NCI-H2227 treated with DMSO at 0.1 percent for 48 hours (cell line): Measurements from ENCODE around the gene ZNF789.
A peak's percentile ranks its signal among the peaks of the same experiment; 100 is the strongest.
"Not testable (repeated sequence)": the region's sequence is repeated elsewhere in the genome, so short reads cannot be mapped to it uniquely, and the experiment has no call there.

Experiments
- DNase-seq: peaks from one replicate; lab custom pipeline; 2025; lab: John Stamatoyannopoulos, UW

Gene ZNF789

DNA sequence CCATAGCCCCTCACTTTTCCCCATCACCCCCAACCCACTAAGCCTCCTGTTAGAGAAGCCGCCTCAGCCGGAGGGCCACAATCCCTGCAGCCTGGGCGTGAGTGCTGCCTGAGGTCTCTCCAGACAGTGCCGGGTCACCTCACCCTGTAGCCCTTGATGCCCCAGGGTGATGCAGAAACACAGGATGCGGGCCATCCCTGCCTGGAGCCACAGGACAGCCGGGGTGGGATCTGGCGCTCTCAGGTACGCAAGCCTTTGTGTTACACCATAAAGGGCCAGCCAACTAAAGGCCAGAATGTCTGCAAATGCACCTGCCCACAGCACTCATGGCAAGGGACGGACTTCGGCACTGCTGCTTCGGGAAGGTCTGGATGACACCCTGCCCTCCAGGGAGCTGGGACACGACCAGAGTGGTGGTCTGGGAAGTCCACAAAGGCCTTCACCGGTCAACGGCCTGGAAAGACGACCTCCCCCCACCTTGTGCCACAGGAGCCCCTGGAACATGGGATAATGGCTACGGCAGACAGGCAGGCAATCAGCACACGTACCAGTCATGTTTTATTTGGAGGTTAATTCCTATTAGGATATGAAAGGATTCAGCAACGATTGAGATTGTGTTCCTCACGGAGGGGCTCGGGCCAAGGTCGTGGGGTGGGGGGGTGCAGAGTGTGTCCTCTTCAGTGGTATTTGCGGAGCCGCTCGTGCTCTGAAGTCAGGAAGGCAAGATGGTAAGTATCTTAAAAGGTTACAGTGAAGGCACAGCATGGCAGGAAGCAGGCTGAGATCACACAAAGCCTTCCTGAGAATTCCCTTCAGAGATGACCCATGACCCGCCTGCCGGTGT lies 14.8 kb upstream of the ZNF789 start:
- no peak for DNase-seq

DNA sequence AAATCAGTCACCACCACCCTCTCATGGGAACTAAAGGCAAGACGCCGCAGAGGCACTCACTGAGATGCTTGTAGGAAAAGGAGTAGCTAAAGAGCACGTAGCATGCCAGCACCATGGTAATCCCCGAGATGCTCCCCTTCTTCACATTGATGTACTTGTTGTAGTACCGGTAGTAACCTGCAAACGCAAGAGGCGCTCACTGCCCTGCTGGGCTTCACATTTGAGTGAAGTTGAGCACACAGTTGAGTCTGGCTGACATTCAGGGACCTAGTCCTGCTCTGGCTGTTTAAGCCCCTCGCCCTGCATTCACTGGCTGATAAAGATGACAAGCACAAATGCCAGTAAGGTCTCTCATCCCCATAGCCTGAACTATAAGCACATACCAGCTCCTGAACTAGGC lies 13.6 kb upstream of the ZNF789 start:
- DNase-seq = no peak

DNA sequence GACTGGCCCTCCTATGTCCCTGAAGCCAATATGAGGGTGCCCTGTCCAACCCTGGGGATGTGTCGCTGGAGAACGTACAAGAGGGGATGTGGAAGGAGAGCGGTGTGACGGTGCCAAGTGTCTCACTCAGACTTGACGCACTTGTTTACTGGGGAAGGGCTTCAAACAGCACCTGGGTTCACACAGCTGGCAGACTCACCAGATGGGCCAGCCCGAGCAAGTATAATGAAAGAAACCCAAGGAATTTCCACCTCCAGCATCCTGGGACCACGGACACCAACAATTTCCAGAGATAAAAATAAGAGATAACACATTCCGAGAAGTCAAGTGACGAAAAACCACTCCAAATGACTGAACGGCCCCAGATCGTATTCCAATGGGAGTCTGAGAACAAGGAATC lies 12.0 kb upstream of the ZNF789 start:
- no peak for DNase-seq

DNA sequence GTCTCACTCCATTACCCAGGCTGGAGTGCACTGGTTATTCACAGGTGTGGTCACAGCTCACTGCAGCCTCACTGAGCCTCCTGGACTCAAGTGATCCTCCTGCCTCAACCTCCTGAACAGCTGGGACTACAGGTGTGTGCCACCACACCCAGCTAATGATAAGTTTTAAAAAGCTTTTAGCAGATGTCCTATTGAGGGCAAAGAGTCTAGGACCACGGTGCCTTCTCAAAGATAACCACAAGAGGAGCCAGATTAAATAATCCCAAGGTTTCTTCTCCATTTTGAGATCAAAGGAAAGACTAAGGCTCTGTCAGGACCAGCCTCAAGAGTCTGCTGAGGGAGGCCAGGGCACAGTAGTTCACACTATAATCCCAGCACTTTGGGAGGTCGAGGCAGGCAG lies 11.5 kb upstream of the ZNF789 start:
- no peak for DNase-seq

DNA sequence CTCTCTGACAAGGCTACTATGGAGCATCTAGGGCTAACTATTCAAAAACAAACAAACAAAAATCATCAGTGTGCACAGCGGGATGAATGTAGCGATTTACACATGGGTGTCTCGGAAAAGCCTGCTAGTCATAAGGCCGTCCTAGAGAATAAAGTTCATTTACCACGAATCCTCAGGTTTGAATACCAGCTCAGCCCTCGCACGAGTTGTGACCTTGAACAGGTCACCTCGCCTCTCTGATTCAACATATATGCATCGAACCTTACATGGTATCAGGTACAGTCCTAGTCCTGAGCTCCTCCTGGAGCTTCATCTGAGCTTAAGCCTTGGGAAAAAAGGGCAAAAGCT lies 7.3 kb upstream of the ZNF789 start:
- DNase-seq = no peak

DNA sequence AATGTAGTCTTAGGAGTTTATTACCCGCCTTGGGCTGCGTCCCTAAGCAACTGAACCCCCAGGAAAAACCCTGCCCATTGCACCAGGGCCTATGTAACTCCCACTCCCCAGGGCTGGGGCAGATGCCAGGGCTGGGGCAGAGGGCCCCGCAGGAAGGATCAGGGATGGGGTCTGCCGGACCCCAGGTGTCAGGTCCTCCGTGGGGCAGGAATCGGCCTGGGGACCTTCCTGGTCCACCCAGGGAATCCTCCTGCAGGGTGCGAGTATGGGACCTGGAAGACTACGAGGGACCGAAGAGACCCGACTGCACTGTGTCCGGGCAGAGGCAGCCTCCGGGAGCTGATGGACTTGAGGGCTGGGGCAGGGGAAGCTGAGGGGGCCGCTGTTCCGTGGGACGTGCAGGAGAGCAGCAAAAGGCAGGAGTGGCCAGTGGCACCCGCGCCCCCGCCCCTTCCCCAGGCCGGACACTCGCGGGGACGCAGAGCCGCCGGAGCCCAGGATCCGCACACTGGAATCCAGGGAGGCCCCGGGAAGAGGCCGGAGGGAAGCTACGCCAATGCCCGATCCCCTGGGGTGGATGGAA lies 4.3 kb upstream of the ZNF789 start:
- no peak for DNase-seq

DNA sequence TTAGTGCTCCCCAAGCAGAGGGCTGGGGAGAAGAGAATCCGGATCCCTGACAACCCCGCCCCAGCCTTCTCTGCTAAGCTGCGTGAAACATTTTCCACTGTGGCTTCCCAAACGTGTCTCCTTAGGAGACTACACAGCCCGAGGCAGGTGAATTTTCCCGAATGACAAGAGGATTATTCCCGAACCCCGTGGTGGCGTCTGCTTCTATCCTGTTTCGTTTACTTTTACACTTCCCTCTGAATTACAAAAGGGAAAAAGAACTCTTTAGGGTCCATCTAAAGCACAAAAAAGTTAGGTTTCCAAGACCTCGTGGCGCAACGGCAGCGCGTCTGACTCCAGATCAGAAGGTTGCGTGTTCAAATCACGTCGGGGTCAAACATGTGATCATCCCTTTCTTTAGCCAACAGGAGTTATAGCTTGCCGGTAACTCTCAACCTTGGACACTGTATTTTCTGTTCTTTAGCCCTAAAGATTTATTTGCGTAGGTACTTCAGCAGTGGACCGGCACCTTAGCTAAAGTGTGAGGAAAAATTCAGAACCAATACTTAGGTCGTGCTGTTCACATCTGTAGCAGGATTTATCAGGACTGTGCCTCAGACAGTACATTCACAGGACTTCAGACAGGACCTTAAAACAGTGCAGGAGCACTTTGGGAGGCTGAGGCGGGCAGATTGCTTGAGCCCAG lies 3.2 kb upstream of the ZNF789 start:
- no peak for DNase-seq

DNA sequence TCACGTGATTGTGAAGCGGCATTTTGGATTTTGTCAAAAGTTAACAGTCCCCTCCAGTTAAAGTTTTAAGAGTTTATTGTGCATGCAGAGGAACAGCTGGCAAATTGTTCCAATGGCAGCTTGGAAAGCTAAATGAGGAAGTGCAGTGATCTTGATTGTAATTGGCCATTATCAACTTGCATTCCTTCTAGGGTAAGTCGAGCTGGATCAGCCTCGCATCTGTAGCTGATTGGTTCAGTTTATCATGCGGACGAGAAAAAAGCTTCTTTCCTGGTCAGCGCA lies 566 bp downstream of the ZNF789 start:
- DNase-seq = no peak

DNA sequence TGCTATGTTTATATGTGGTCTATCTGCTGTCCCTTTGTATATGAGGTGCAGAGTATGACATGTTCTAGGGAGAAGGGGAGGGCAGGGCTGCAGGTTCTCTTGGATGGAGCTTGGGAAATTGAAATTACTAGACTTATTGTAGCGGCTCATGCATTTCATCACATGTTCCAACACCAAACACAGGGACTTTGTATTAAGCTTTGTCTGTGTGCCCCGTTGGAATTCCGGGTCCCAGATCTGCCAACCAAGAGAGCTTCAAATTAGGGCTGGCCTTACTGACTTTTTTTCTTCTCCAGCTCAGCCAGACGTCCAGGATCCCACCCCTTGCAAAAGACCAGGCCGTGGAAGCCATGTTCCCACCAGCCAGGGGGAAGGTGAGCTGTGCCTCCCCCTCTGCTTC lies 3.4 kb downstream of the ZNF789 start:
- no peak for DNase-seq

DNA sequence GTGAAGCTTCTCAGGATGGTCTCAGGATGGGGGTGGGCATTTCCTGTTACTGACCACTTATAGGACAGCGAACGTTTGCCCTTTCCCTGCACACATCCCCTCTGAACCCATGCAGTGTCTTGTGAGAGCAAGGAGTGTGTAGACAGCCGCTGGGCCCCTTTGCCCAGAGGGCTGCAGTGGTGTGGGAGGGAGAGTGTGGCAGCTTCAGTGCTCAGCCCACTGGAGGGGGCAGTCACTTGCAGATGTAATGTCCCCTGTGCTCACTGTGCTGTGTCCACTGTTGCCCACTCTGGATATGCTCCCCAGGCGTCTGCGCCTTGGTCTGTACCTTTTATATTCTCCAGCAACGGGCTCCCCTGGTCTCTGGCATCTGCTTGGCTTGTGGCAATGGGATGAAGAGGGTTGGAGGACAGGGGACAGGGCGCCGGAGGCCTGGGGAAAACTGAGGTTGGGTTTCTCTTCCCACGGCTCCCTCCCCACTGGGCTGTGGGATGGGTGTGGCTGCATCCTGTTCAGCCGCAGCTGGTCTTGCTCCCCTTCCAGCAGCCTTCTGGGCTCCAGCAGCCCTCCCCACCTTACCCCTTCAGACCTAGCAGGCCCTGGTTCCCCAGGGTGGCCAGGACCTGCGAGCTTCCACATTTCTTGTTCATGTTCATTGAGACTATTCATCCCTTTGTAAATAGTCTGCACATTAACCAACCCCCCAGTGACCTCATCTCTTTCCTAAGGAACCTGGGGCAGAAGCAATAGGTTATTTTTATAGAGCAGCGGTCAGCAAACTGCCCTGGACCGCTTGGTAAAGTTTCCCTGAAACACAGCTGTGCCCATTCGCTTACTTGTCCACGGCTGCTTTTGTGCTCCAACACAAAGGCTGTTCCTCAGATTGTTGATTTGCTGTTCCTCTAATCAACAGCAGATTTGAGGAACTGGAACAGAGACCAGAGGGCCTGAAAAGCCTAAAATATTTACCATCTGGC lies 6.1 kb downstream of the ZNF789 start:
- no peak for DNase-seq

DNA sequence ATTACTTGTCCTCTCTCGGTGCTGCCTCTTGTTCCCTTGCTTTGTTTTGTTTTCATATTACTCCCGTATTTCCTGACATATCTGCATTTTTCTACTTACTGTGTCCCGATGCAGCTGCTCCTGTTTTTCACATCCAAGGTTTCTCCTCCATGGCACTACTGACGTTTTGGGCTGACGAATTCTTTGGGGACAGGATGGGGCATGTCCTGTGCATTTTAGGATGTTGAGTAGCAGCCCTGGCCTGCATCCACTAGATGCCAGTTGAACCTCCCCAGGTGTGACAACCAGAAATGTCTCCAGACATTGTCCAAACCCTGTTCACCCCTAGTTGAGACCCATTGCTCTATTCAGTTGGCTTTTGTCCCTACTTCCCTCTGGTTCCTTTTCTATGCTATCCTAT lies 12.4 kb downstream of the ZNF789 start:
- DNase-seq = no peak

DNA sequence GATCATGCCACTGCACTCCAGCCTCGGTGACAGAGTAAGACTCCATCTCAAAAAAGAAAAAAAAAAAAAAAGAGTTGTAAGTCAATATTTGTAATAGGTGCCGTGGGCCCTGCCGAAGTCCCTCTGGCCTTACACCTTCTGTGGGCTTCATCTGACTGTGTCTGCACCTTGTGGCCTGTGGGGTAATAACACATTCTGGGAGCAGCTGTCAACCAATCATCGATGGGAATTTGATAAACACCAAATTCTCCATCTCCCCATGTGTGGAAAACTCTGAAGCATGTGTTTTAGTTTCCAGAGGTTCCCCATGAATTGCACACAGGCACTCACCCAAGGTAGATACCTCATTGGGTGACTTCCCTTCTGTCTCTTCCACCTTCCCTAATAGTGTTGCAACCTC lies 16.5 kb downstream of the ZNF789 start:
- DNase-seq = no peak

DNA sequence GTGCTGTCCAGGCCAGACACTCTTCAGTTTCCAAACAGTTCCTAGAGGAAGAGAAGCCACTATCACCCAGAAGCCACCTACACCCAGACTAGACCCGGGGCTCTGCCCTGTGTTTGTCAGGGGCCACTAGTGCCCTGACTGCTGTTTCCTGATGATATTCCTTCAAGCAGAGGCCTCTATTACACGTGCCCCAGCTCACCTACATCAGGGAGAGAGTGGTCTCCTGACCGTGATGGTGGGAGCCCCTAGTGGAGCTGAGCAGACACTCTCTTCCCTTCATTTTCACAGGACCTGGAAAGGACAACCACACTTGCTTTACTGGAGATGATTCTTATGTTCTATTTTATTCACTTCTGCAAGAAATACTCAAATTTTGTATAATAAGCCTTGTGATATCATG lies 18.2 kb downstream of the ZNF789 start:
- no peak for DNase-seq

DNA sequence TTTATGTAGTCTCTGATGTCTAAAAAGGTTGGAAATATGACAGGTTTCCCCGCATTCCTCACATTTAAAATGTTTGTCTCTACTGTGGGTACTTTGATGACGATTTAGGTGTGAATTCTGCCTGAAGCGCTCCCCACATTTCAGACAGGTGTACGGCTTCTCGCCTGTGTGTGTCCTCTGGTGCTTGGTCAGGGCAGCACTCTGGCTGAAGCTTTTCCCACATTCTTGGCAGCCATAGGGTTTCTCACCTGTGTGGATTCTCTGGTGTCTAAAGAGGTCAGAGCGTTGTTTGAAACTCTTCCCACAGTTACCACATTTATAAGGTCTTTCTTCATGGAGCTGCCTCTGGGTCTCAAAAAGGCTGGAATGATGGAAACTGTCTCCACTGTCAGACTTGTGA lies 21.1 kb downstream of the ZNF789 start:
- no peak for DNase-seq

DNA sequence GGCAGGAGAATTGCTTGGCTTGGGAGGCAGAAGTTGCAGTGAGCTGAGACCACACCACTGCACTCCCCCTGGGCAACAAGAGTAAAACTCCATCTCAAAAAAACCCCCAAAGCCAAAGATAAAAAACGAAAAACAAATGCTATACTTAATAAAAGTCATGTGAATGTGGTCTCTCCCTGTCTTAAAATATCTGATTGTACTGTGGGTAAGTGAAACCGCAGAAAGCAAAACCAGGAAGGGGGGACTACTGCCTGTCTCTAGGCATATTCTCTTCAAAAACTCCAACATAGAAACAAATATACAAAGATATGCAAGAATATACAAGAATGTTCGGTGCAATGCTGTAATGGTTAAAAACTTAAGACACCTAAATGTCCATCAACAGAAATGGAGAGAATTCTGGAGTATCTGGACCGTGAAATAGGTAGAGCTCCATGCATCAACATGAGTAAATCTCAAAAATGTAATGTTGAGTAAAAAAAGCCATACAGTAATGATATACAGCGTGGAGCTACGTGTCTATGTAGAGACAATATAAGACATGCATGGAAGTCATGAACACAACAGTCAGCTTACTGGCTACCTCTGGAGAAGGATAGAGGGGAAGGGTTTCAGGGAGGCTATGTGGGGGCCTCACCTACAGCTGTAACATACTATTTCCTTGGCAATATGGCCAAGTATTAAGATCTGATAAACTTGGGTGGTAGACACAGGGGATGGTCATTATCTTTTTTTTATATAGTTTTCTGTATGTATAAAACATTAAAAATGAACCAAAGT lies 25.3 kb downstream of the ZNF789 start:
- no peak for DNase-seq

DNA sequence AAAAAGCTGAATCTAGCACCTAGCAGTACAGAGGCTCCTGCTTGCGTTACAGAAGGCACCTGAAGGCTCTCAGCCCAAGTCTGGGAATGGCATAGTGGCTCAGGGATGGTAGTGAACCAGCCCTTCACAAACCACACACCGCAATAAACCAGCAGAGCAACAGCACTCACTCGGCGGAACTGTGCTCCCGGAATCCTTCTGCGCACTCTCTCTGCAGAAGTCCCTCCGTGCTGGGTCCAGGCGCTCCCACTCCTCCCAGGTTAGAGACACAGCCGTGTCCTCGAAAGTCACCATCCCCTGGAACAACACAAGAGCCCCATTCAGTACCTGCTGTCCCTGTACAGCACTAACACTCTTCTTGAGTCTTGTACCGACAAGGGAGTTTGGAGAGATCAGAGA lies 25.9 kb downstream of the ZNF789 start:
- no peak for DNase-seq

DNA sequence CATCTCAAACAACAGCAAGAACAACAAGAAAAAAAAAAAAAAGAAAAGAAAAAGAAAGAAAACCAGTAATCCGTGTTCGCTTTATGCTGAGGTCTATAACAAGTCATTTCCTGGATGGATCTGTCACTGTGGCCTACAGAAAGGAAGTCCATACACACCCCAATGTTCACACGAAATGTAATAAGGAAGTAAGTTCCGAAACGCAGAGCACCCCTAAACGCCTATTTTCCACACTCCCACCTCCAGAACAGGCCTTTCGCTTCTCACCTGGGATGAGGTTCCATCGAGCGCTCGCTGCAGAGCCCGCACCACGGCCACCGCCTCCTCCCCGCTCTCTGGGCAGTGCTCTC lies 26.7 kb downstream of the ZNF789 start:
- DNase-seq = no peak

DNA sequence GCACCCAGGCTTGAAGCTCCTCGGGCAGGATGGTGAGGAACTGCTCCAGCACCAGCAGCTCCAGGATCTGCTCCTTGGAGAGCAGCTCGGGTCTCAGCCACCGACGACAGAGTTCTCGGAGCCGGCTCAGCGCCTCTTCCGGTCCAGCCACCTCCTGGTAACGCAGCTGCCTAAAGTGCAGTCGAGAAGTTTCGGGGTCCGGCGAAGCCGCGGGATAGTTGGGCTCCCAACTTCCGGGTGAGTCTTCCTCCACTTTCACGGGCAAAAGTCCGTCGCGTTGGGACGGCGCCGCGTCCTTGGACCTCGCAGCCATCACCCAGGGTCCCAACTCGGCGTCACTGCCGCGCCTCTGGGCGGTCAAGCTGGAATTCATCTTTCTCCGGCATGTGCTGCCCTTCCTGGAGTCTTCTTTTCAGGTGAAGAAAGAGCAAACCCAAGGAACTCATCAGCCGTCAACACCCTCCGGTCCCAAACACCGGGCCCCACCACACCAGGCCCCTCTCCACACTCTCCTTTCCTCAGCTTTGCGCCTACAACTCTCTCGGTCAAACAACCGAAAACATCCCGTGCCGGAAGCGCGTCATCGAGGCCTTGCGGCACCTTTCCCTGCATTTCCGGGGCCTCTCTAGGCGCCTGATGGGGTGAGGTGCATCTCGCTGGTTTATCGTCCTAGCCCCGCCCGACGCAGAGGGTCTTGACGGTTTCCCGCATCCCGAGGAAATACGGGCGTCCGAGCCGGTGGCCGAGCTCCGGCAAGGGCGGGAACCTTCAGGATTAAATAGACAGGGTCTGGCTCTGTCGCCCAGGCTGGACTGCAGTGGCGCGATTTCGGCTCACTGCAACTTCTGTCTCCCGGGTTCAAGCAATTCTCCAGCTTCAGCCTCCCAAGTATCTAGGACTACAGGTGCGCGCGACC lies 27.3 kb downstream of the ZNF789 start, which contains the start of gene ZNF394:
TSS of gene ZNF394 (minus strand) at position 561 of the 916 bp plus-strand sequence. CDS start at position 373, 188 bp downstream.
- DNase-seq = peak; percentile 90

DNA sequence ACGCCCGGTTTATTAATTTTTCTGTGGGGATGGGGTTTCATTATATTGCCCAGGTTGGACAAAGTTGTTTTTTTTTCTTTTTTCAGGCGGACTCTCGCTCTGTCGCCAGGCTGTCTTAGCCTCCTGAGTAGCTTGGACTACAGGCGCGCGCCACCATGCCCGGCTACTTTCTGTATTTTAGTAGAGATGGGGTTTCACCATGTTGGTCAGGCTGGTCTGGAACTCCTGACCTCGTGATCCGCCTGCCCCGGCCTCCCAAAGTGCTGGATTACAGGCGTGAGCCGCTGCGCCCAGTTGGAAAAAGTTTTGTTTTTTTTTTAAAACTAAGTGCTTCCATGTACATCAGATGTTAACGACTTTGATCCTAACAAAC lies 27.9 kb downstream of the ZNF789 start:
- DNase-seq = no peak

DNA sequence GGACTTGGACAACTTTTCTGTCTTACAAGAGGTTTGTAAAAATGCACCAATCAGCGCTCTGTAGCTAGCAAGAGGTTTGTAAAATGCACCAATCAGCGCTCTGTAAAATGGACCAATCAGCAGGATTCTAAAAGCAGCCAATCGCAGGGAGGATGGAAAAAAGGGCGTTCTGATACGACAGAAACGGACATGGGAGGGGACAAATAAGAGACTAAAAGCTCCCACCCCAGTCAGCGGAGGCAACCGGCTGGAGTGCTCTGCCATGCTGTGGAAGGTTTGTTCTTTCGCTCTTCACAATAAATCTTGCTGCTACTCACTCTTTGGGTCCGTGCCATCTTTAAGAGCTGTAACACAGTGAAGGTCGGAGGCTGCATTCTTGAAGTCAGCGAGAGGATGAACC lies 28.5 kb downstream of the ZNF789 start:
- not testable (repeated sequence) for DNase-seq

DNA sequence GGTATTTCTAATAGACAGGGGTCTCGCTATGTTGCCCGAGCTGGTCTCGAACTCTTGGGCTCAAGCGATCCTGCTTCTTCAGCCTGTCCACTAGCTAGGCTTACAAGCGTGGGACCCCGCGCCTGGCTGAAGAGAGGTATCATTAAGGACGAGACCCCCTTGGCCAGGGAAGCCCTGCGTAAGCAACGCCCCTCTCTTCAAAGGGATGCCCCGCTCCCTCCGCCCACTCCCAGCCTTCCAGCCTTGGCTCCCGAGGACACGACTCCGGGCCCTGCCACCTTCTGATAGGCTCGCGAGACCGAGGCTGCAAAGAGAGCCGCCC lies 31.6 kb downstream of the ZNF789 start:
- DNase-seq = no peak
